Stimulated activated naive CD4-positive, alpha-beta T cell treated with Interleukin-2 at 50 U/mL for 16 hours (primary cell): ENCODE measurements around the gene NOP16.

Experiments
- DNase-seq: peaks from one replicate; lab custom pipeline; 2025; lab: John Stamatoyannopoulos, UW

The NOP16 gene

GRCh38 chr5:176386491-176386890 lies 1.9 kb downstream of the NOP16 start:
- no peak for DNase-seq

- DNase-seq, result no peak
Observed at GRCh38 chr5:176384991-176385390, 3.4 kb downstream of the NOP16 start.

DNA sequence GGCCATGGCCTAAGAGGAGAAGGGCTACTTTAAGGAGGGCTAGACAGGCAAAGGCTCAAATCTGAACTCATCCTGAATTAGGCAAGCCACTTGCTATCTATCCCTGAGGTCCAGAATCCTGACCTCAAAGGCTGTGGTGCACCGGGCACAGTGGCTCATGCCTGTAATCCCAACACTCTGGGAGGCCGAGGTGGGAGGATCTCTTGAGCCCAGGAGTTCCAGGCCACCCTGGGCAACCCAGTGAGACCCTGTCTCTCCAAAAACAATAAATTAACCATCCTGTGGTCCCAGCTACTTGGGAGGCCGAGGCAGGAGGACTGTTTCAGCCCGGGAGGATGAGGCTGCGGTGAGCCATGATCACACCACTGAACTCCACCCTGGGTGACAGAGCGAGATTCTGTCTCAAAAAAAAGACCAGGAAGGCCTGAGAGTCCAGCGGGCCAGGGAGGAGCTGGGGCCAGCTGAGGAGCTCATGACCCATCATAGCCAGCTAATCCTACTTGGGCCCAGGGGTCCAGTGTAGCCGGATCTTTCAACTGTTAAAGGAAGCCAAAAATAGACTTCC lies 4.0 kb downstream of the NOP16 start:
- DNase-seq, result no peak

- DNase-seq, result no peak
Observed at GRCh38 chr5:176383961-176384360, 4.4 kb downstream of the NOP16 start.

- DNase-seq, result no peak
Observed at GRCh38 chr5:176383248-176383905, 5.0 kb downstream of the NOP16 start.

DNA sequence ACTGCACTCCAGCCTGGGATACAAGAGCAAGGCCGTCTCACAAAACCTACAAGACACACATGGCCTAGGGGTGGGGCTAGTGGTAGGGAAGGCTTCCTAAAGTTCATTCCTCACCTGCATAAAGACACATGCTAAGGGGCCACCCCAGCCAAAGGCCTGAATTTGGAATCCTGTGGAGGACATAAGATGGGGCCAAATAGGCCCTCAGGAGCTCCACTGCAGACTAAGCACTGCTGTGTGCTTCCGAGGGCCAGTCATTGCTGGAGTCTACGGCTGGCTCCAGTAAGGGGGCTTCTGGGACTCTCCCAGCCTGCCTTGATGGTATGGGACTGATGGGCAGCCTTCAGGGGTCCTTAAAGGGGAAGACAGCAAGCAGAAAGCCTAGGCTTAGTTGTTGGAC lies 5.7 kb downstream of the NOP16 start:
- DNase-seq, result no peak

- no peak for DNase-seq
Observed at GRCh38 chr5:176381979-176382378, 6.4 kb downstream of the NOP16 start.

DNA sequence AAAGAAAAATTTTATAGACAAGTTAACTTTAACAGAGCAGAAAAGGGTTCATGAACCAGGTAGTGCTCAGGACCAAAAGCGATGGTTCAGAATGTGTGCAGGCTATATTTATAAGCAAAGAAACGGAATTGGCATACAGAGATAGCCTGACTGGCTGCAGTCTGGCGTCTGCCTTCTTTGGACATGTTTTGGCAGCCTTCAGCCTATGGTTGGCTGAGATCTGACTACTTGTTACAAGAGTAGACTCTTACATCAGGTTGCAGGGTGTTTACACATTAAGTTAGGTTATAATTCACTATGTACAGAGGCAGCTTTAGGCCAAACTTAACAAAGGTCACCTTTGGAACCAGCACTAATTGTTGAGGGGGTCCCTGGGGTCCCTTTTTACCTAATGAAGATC lies 7.0 kb downstream of the NOP16 start:
- no peak for DNase-seq

DNA sequence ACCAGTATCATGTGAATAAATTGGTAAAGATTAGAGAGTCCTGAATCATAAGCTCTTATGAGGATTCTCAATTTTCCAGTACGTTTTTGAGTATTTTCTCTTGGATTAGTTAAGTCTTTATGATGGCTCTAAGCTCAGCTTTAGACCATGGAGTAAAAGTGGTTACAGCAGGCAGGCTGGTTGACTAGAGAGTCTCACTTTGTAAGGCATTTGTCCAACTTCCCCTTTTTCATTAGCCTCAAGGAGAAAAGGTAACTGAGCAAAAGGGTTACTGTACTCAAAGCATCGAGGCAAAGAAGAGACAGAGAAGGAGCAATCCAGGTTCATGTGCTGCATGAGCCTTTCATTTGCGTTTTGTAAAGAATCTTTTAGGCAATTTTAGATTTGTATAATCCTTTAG lies 8.5 kb downstream of the NOP16 start:
- no peak for DNase-seq

GRCh38 chr5:176373100-176373818 lies 15.1 kb downstream of the NOP16 start:
- DNase-seq, result no peak

- DNase-seq, result no peak
Observed at GRCh38 chr5:176371621-176372539, 16.5 kb downstream of the NOP16 start.

DNA sequence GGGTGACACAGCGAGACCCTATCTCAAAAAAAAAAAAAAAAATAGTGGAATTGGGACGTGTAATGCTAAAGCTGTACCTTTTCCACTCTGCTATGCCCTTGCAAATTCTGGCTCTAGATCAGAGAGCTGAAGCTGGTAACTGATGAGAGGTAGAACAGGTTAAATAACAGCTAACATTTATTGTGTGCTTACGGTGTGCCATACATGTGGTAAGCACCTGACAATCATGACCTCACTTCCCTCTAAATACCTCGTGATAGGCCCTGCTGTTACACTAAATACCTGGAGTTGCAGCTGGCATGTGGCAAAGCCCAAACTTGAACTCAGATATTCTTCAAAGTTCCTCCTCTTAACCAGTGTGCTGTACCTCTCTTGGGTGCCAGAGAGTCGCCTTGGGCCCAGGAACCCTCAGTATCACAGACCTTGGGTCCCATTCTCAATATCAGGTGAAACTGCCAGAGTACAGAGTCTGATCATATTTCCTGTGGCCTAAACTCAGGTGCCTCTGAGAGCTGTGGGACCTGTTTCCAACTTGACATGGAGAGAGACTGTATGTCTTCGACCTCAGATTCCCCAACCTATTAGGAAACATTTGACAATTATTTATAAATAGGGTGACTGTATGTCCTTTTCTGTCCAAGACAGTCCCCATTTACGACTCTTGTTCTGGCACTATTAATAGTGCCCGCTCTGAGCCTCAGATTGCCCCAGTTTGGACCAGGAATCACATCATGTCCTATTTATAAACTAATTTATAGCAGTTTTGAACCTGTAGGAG lies 18.3 kb downstream of the NOP16 start:
- no peak for DNase-seq

GRCh38 chr5:176368726-176369125 lies 19.7 kb downstream of the NOP16 start:
- DNase-seq, result no peak

DNA sequence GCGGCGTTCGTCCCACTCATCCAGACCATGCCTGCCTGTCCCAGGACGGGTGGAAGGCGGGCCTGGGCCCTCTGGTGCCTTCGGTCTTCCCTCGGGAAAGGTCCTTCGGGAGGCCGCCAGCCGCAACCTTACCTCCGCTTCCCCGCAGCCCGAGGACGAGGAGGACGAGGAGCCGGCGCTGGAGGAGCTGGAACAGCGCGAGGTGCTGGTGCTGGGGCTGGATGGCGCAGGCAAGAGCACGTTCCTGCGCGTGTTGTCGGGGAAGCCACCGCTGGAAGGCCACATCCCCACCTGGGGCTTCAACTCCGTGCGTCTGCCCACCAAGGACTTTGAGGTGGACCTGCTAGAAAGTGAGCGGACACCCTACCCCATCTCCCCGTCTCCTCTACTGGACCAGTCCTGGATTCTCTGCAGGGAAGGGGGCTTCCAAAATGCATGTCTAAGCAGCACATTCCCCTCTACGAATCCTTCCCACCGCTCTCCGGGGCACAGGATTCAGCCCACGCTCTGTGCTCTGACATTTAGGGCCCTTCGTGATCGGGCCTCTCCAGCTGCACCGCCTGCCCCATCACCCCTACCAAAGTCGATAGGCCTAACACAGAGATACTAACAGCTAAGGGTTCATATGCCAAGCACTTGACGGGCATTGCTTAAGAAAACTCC lies 22.0 kb downstream of the NOP16 start:
- DNase-seq, result no peak

GRCh38 chr5:176365351-176366231 lies 22.8 kb downstream of the NOP16 start, which contains the start of gene ARL10:
Gene ARL10, plus strand, starts transcription at chr5:176365487. Its CDS starts 77 bp downstream, at chr5:176365564.
- DNase-seq, result peak; percentile 62

GRCh38 chr5:176364765-176365350 lies 23.5 kb downstream of the NOP16 start:
- DNase-seq, result no peak

GRCh38 chr5:176362233-176362490 lies 26.2 kb downstream of the NOP16 start:
- no peak for DNase-seq

- DNase-seq, result peak; percentile 94
Observed at GRCh38 chr5:176361437-176362232, 26.8 kb downstream of the NOP16 start, which contains the start of gene KIAA1191. Gene KIAA1191, minus strand, starts transcription at chr5:176361764. Its CDS starts 2,256 bp downstream, at chr5:176359508.
